ENCODE results near the gene KDM3A. TPM values are rescaled to one million over a fixed set of nuclear protein-coding genes. Genes with fewer than 3 reads are reported as not detected.

The KDM3A gene
- total RNA-seq, 4 donors from 2014 or later = 39.9 to 62.1 (median 52.0) TPM

DNA sequence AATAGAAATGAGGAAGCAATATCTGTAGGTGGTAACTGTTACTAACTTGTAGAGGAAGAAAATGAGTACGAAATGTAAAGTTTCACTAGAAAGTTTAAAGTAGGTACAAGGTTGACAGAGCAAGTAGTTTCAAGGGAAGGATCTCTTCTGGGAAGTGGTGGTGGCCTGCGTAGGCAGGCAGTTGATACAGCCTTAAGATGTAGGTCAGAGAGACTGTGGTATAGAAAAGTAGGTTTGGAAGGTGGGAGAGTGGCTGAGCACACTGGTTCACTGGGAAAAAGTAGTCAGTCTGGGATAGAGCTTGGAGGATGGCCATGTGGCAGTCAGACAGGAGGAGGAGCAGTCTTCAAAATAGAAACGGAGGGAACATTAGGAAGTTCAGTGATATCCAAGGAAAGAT lies 23.5 kb downstream of the KDM3A start:
- TF ChIP-seq EP300 (IDR thresholded peaks at IDR 0.05) = no peak
- Histone ChIP-seq H3K9me3 (no peaks in the 10 kb centered on the region), H3K36me3 (peaks cover 3 to 98% (median 18%) of the 10 kb centered on the region in 3 donors), H3K27ac (no peak overlapping the region), H3K4me3 (no peak overlapping the region), H3K4me1 (peaks cover 0 to 8% (median 0%) of the 10 kb centered on the region in 4 donors), H3K27me3 (no peaks in the 10 kb centered on the region)
- no peak for DNase-seq (ENCODE audit: low spot score in 2 of 2)
- 74 to 81% methylated on average over 3 of the region's 3 CpGs for WGBS, 2 donors

GRCh38 chr2:86466306-86466705 lies 25.1 kb downstream of the KDM3A start:
- no peak overlapping the region for H3K27ac ChIP-seq
- no peak for TF ChIP-seq EP300 (IDR thresholded peaks at IDR 0.05)
- TF ChIP-seq POLR2A (IDR thresholded peaks at IDR 0.05) = no peak
- TF ChIP-seq CTCF (IDR thresholded peaks at IDR 0.05) = no peak

GRCh38 chr2:86468162-86469033 lies 27.2 kb downstream of the KDM3A start:
- H3K9me3 ChIP-seq = no peaks in the 10 kb centered on the region
- no peak for TF ChIP-seq POLR2A (IDR thresholded peaks at IDR 0.05)
- TF ChIP-seq EP300 (IDR thresholded peaks at IDR 0.05) = no peak
- no peak for TF ChIP-seq CTCF (IDR thresholded peaks at IDR 0.05)
- peaks cover 0 to 8% (median 0%) of the 10 kb centered on the region in 4 donors for H3K4me1 ChIP-seq
- H3K36me3 ChIP-seq = peaks cover 3 to 92% (median 19%) of the 10 kb centered on the region in 3 donors
- no peak overlapping the region for H3K27ac ChIP-seq
- WGBS, 2 donors = 75 to 77% methylated on average over 7 of the region's 7 CpGs
- H3K4me3 ChIP-seq = no peak overlapping the region
- DNase-seq (ENCODE audit: low spot score in 2 of 2) = no peak
- H3K27me3 ChIP-seq = no peaks in the 10 kb centered on the region

More at GRCh38 chr2:86466306-86466705, 25.1 kb downstream of the KDM3A start:
- no peaks in the 10 kb centered on the region for H3K27me3 ChIP-seq
- 88 to 91% methylated on average over 1 of the region's 1 CpG for WGBS, 2 donors
- no peaks in the 10 kb centered on the region for H3K9me3 ChIP-seq
- no peak overlapping the region for H3K4me3 ChIP-seq
- DNase-seq (ENCODE audit: low spot score in 2 of 2) = no peak
- H3K36me3 ChIP-seq = peaks cover 3 to 93% (median 10%) of the 10 kb centered on the region in 3 donors
- H3K4me1 ChIP-seq = peaks cover 0 to 8% (median 0%) of the 10 kb centered on the region in 4 donors

GRCh38 chr2:86470890-86471289 lies 29.7 kb downstream of the KDM3A start:
- Histone ChIP-seq H3K36me3 (peaks cover 3 to 91% (median 20%) of the 10 kb centered on the region in 3 donors), H3K4me3 (no peak overlapping the region), H3K4me1 (no peaks in the 10 kb centered on the region), H3K27ac (no peak overlapping the region), H3K9me3 (no peaks in the 10 kb centered on the region), H3K27me3 (no peaks in the 10 kb centered on the region)
- no peak for DNase-seq (ENCODE audit: low spot score in 2 of 2)
- TF ChIP-seq CTCF (IDR thresholded peaks at IDR 0.05) (no peak), EP300 (IDR thresholded peaks at IDR 0.05) (no peak), POLR2A (IDR thresholded peaks at IDR 0.05) (no peak)
- 97 to 100% methylated on average over 1 of the region's 1 CpG for WGBS, 2 donors

- Histone ChIP-seq H3K27me3 (no peaks in the 10 kb centered on the region), H3K4me3 (no peak overlapping the region), H3K9me3 (no peaks in the 10 kb centered on the region), H3K36me3 (peaks cover 2 to 91% (median 17%) of the 10 kb centered on the region in 3 donors), H3K4me1 (no peaks in the 10 kb centered on the region), H3K27ac (no peak overlapping the region)
- TF ChIP-seq CTCF (IDR thresholded peaks at IDR 0.05) (no peak), EP300 (IDR thresholded peaks at IDR 0.05) (no peak), POLR2A (IDR thresholded peaks at IDR 0.05) (no peak)
- no peak for DNase-seq (ENCODE audit: low spot score in 2 of 2)
- WGBS, 2 donors = 79 to 81% methylated on average over 6 of the region's 6 CpGs
Observed at GRCh38 chr2:86471637-86472036, 30.5 kb downstream of the KDM3A start.
